ENCODE results near the gene CADPS2. TPM values are rescaled to one million over a fixed set of nuclear protein-coding genes. Genes with fewer than 3 reads are reported as not detected.

Gene CADPS2
- total RNA-seq, 1 experiment from 2014 or later: 1.3 TPM

DNA sequence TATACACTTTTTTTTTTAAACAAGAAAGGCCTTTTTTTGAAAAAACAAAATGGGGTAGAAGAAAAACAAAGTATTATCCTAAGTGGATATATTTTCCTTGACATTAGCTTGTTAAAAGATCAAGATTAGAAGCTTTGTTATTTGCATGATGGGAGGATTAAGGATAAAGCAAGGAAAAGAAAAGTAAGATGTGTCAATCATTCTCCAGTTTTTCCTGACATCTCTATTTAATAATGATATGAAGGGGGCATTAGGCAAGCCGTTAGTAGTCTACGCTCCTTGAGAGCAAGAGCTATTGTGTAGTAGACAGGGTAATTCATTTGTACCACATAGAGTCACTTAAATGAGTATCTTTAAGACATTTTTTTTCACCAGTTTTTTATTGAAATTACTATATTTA is 324.9 kb downstream of the CADPS2 start:
- no peak for DNase-seq
- Histone ChIP-seq H3K36me3 (no peaks in the 10 kb centered on the region), H3K9me3 (no peaks in the 10 kb centered on the region), H3K4me3 (no peak overlapping the region), H3K27me3 (no peaks in the 10 kb centered on the region)

DNA sequence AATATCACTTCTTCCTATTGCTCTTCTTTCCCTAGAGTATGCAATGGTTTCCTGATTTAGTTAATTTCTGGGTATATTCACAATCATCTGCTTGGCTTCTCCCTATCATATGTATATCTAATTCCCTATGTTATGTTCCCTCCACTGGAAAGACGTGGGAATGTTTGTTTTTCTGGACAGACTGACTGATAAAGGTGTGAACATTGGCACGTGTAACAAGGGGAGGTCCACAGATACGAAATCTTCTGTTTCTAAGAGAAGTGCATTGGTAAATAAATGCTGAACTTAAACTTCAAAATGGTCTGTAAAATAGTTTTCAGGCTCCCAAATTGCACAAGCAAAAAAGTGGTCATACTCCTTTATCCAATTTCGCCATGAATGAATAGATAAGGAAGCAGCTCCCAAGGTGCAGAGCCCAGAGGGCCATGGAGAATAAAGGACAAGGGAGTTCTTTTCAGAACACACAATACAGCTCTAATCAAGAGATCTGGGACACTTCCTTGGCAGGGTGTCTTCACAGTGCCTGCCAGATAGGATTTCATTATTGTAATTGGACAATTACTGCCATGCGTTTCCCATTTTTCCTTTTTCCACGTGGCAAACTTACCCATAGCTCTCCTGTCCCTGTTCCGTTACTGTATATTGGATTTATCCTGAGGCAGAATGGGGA is 329.3 kb downstream of the CADPS2 start:
- no peak overlapping the region for H3K4me3 ChIP-seq
- H3K9me3 ChIP-seq: no peaks in the 10 kb centered on the region
- H3K27me3 ChIP-seq: no peaks in the 10 kb centered on the region
- no peak for DNase-seq
- no peaks in the 10 kb centered on the region for H3K36me3 ChIP-seq

GRCh38 chr7:122556219-122556618 is 330.0 kb downstream of the CADPS2 start:
- no peak for DNase-seq
- Histone ChIP-seq H3K4me3 (no peak overlapping the region), H3K36me3 (no peaks in the 10 kb centered on the region), H3K9me3 (no peaks in the 10 kb centered on the region), H3K27me3 (no peaks in the 10 kb centered on the region)

DNA sequence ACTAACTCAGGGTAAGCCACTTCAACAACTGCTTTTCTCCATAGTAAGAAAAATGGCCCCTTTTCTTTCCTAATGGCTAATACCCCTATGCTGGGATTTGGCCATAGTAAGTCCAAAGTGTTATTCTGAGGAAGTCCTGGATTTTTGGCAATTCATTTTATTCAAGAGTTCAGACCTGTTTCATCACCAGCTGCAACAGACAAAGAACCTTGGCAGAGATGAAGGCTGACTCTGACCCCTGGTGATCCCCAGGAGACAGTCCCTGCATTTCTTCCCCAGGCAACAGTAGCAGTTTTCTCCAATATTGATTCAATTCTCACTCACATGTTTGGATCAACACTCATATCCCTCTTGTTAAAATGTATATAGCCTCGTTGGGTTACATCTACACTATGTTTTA is 332.5 kb downstream of the CADPS2 start:
- no peaks in the 10 kb centered on the region for H3K27me3 ChIP-seq
- DNase-seq: no peak
- H3K4me3 ChIP-seq: no peak overlapping the region
- no peaks in the 10 kb centered on the region for H3K36me3 ChIP-seq
- H3K9me3 ChIP-seq: no peaks in the 10 kb centered on the region

GRCh38 chr7:122552769-122553168 is 333.5 kb downstream of the CADPS2 start:
- H3K4me3 ChIP-seq: no peak overlapping the region
- DNase-seq: no peak
- H3K27me3 ChIP-seq: no peaks in the 10 kb centered on the region
- H3K36me3 ChIP-seq: no peaks in the 10 kb centered on the region
- no peaks in the 10 kb centered on the region for H3K9me3 ChIP-seq

- no peak overlapping the region for H3K4me3 ChIP-seq
- no peaks in the 10 kb centered on the region for H3K27me3 ChIP-seq
- H3K9me3 ChIP-seq: no peaks in the 10 kb centered on the region
- DNase-seq: no peak
- H3K36me3 ChIP-seq: no peaks in the 10 kb centered on the region
Observed at GRCh38 chr7:122550545-122550944, 335.7 kb downstream of the CADPS2 start.

- no peaks in the 10 kb centered on the region for H3K9me3 ChIP-seq
- H3K36me3 ChIP-seq: no peaks in the 10 kb centered on the region
- H3K4me3 ChIP-seq: no peak overlapping the region
- H3K27me3 ChIP-seq: no peaks in the 10 kb centered on the region
- DNase-seq: no peak
Observed at GRCh38 chr7:122549578-122549977, 336.7 kb downstream of the CADPS2 start.

DNA sequence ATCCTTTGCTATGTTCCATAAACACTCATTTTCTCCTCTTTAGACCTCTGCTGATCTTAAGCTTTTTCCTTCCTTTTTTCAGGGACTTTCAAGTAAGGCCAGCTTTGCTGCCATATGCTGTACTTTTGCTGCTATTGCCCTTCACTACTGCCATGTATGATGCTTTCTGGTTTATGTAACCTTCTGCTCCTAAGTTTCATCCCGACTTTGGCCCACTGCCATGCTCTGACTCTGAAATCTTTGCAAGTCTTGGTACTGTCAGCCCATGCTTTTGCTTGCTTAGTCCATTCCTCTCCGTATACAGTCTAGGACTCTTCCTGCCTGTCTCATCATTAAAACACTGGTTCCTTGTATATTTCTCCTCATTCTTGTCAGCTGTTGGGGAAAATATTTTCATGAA is 339.8 kb downstream of the CADPS2 start:
- H3K9me3 ChIP-seq: no peaks in the 10 kb centered on the region
- DNase-seq: no peak
- H3K4me3 ChIP-seq: no peak overlapping the region
- H3K36me3 ChIP-seq: no peaks in the 10 kb centered on the region
- H3K27me3 ChIP-seq: no peaks in the 10 kb centered on the region

- H3K36me3 ChIP-seq: no peaks in the 10 kb centered on the region
Observed at GRCh38 chr7:122544463-122544862, 341.8 kb downstream of the CADPS2 start.

GRCh38 chr7:122543891-122544290 is 342.4 kb downstream of the CADPS2 start:
- Histone ChIP-seq H3K9me3 (no peaks in the 10 kb centered on the region), H3K36me3 (no peaks in the 10 kb centered on the region)
- no peak for DNase-seq

More at GRCh38 chr7:122544463-122544862, 341.8 kb downstream of the CADPS2 start:
- Histone ChIP-seq H3K9me3 (no peaks in the 10 kb centered on the region), H3K27me3 (no peaks in the 10 kb centered on the region), H3K4me3 (no peak overlapping the region)
- DNase-seq: no peak

DNA sequence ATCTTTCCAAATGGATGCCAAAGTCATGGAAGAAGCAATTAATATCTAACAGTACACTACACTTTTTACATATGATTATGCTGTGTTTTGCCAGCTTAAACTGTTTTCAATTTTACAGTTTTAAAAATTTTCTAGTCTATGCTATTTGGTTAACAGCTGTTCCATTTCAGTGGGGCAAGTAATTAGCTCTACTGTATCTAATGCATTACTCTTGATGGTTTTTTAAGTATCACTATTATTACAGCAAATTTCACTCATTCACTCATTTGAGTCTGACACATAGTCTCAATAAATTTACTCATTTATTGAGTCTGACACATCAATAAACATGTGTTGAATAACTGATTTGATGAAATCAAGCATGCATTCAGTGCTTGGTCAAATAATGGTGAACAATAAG is 343.1 kb downstream of the CADPS2 start:
- Histone ChIP-seq H3K4me3 (no peak overlapping the region), H3K36me3 (no peaks in the 10 kb centered on the region), H3K9me3 (no peaks in the 10 kb centered on the region), H3K27me3 (no peaks in the 10 kb centered on the region)
- no peak for DNase-seq

More at GRCh38 chr7:122543891-122544290, 342.4 kb downstream of the CADPS2 start:
- Histone ChIP-seq H3K27me3 (no peaks in the 10 kb centered on the region), H3K4me3 (no peak overlapping the region)

- no peak overlapping the region for H3K4me3 ChIP-seq
- H3K9me3 ChIP-seq: no peaks in the 10 kb centered on the region
- H3K27me3 ChIP-seq: no peaks in the 10 kb centered on the region
- DNase-seq: no peak
- H3K36me3 ChIP-seq: no peaks in the 10 kb centered on the region
Observed at GRCh38 chr7:122535086-122535485, 351.2 kb downstream of the CADPS2 start.

DNA sequence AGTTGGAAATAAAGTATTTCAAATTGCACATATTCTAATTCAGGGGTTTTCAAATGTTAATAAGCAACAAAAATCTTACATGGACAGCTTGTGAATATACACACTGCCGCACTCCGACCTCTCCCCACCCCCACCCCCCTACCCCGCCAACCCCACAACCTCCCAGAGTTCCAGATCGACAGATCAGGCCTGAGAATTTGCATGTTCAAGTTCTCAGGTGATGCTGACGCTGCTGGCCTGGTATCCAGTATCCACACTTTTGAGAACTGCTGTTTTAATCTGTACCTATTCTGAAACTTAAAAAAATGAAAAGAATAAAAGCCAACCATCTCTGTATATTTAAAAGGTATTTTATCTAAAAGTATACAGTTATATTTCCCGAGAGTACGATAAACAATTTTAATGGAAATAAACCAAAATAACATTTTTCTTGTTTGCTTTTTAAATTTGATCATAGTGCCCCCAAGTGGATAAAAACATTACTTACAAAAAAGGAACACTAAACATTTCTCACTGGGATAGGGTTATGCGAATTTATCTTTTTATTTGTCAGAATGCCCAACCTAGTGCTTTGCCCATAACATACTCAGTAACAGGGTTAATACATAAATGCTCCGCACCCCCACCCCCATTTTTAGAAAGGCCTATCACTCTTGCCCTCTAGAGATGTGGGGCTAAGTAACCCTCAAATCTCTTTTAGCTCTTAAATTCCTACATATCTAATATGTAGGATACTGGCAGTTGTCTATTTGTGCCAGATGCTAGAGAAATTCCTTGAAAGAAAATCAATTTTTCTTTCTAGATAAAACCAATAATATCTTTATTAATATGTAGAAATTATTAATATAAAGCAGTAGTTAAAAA is 353.6 kb downstream of the CADPS2 start:
- no peaks in the 10 kb centered on the region for H3K36me3 ChIP-seq
- DNase-seq: no peak
- no peak overlapping the region for H3K4me3 ChIP-seq
- no peaks in the 10 kb centered on the region for H3K27me3 ChIP-seq
- H3K9me3 ChIP-seq: no peaks in the 10 kb centered on the region

DNA sequence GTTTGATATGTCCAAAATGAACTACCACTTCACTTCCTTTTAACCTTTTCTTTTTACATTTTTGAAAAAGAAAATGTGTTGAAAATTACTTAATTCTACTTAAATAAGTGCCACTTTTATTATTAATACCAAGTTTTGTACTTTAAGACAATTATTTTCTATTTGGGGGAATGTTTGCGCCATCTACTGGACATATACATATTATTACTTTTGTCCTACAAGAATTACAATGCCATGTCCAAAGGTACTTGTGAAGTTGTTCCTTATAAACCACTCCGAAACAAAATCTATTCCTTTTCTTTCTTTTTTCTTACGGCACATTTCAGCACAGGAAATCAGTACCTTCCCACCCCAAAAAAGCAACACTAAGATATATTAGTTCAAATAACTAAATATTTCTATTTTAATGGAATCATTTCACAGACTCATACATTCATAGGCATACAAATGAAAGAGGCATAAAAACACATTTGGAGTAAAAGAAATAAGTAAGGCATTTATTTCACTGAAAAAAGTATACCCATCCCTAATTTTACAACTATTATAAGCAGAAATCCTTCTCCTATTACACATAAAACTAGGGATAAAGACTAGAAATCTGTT is 357.3 kb downstream of the CADPS2 start:
- Histone ChIP-seq H3K4me3 (no peak overlapping the region), H3K36me3 (no peaks in the 10 kb centered on the region), H3K27me3 (no peaks in the 10 kb centered on the region), H3K9me3 (no peaks in the 10 kb centered on the region)
- DNase-seq: no peak

GRCh38 chr7:122525355-122525754 is 360.9 kb downstream of the CADPS2 start:
- DNase-seq: no peak
- Histone ChIP-seq H3K36me3 (no peaks in the 10 kb centered on the region), H3K9me3 (no peaks in the 10 kb centered on the region), H3K27me3 (no peaks in the 10 kb centered on the region), H3K4me3 (no peak overlapping the region)

DNA sequence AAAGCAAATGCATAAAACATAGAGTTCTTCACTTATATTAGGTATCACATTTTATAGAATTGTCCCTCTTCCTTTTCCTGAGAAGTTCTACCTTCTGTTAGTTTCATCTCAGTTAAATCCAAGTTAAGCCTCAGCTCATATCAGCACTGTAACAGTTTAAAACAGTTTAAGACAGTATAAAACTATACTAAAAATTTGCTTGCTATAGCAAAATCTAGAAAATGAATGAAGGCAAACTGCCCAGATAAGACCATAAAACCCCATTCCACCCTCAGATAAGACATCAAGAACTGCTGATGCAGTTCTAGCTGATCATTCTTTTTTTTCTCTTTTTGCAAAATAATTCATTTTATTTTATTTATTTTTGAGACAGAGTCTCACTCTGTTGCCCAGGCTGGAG is 364.5 kb downstream of the CADPS2 start:
- Histone ChIP-seq H3K27me3 (no peaks in the 10 kb centered on the region), H3K36me3 (no peaks in the 10 kb centered on the region), H3K9me3 (no peaks in the 10 kb centered on the region), H3K4me3 (no peak overlapping the region)
- no peak for DNase-seq

DNA sequence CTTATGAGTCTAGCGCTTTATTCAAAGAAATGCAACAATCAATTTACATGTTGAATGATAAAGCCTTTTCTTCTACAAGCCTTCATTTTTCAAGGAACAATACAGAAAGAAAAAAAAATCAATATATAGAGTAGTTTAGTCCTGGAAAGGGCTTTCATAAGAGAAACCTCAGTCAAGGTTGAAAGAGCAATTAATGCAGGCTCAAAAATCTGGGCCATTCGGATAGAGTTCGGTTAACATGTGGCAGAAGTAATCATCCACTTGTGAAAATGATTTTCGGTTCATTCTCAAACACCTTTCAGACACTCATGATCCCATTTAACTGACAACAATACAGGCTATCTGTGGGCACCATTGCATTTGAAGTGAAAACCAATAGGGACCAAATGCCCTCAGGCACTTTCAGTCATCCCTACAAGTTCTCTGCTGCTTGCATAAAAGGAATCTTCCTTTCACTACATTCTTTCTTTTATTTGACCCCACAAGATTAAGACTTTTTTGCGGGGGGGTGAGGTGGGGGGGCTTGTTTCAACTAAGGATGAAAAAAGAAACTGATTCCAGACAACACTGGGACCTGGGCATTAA is 365.2 kb downstream of the CADPS2 start:
- H3K4me3 ChIP-seq: no peak overlapping the region
- no peaks in the 10 kb centered on the region for H3K27me3 ChIP-seq
- no peaks in the 10 kb centered on the region for H3K9me3 ChIP-seq
- no peaks in the 10 kb centered on the region for H3K36me3 ChIP-seq
- no peak for DNase-seq
